GM12878 (cell line): ENCODE results near the gene SLC9A3. TPM values are rescaled to one million over a fixed set of nuclear protein-coding genes. Genes with fewer than 3 reads are reported as not detected.

Source experiments
- ATAC-seq: fragments of 200-7000 bp; cut with Tn5 transposase; 3 replicates; pipeline ENCODE4 v1.9.1; 2020; ENCODE audit warnings: mild to moderate bottlenecking, moderate library complexity
- BruUV-seq: library from RNA; stranded (reverse); fragments of 400-500 nt; replicated peaks from 2 replicates; lab custom pipeline; 2021; lab: Mats Ljungman, UMichigan
- CTCF ChIA-PET: fragments of 300-600 bp; sonication (Branson Sonifier 250); formaldehyde crosslinking; extraction: SDS; loops from one replicate; lab custom pipeline; 2021; ENCODE audit warnings: inconsistent platforms; lab: Yijun Ruan, JAX
- POLR2A ChIA-PET: fragments of 350-600 bp; formaldehyde crosslinking; extraction: SDS; loops from one replicate; lab custom pipeline; 2021; ENCODE audit warnings: inconsistent platforms; lab: Charles Lee
- RAD21 ChIA-PET: fragments of 300-600 bp; sonication (Branson Sonifier 250); formaldehyde crosslinking; loops from one replicate; lab custom pipeline; 2023; ENCODE audit warnings: antibody characterized with exemption; ENCODE audit not compliant: unreplicated experiment; lab: Charles Lee
- SMC1A ChIA-PET: fragments of 300-600 bp; sonication (Branson Sonifier 250); formaldehyde crosslinking; loops from one replicate; lab custom pipeline; 2023; ENCODE audit not compliant: unreplicated experiment, uncharacterized antibody; lab: Charles Lee
- DNase-seq: peaks from one replicate; pipeline ENCODE4 v3.0.0-alpha.2; 2011; ENCODE audit warnings: low read depth, low spot score
- FAIRE-seq: peaks from 3 replicates; lab custom pipeline; 2011; peaks lifted over from hg19 to GRCh38; lab: Jason Lieb, UNC
- H2AFZ ChIP-seq: 2 replicates; pipeline ENCODE4 v1.6.0; 2011; ENCODE audit warnings: low read depth, low read length, control low read depth; ENCODE audit not compliant: control insufficient read depth
- H3K27ac ChIP-seq: 2 replicates; pipeline ENCODE4 v1.5.1; 2011; ENCODE audit warnings: control low read depth; ENCODE audit not compliant: control insufficient read depth, insufficient read depth
- H3K27me3 ChIP-seq, 2 experiments: replicated peaks in 1 of 2; 2 replicates each; pipeline versions ENCODE4 v1.6.0 to v1.6.1; 2011; ENCODE audit warnings: low read length in 1 of 2; ENCODE audit not compliant: control insufficient read depth in 2 of 2, insufficient read depth in 2 of 2
- H3K36me3 ChIP-seq, 2 experiments: 2 replicates each; pipeline ENCODE4 v1.5.1; 2011; ENCODE audit warnings: low read length in 1 of 2; ENCODE audit not compliant: control insufficient read depth in 2 of 2, insufficient read depth in 2 of 2
- H3K4me1 ChIP-seq: 2 replicates; pipeline ENCODE4 v1.6.1; 2011; ENCODE audit warnings: mild to moderate bottlenecking, low read length, moderate library complexity, mixed read lengths; ENCODE audit not compliant: control insufficient read depth, insufficient read depth
- H3K4me2 ChIP-seq: 2 replicates; pipeline ENCODE4 v1.6.0; 2011; ENCODE audit warnings: control low read depth; ENCODE audit not compliant: control insufficient read depth, insufficient read depth
- H3K4me3 ChIP-seq: fragments of 200-600 bp; sonication (generic); 2 replicates; pipeline ENCODE4 v1.5.1; 2016
- H3K79me2 ChIP-seq: 2 replicates; pipeline ENCODE4 v1.6.0; 2011; ENCODE audit warnings: low read length; ENCODE audit not compliant: control insufficient read depth, insufficient read depth
- H3K9ac ChIP-seq: 2 replicates; pipeline ENCODE4 v1.8.0; 2011; ENCODE audit warnings: low read length, control low read depth, mixed read lengths; ENCODE audit not compliant: control insufficient read depth, insufficient read depth
- H3K9me3 ChIP-seq: replicated peaks from 3 replicates; pipeline ENCODE4 v1.5.1; 2011; ENCODE audit warnings: mild to moderate bottlenecking, low read length; ENCODE audit not compliant: control insufficient read depth, insufficient read depth
- H4K20me1 ChIP-seq: 2 replicates; pipeline ENCODE4 v1.6.0; 2011; ENCODE audit not compliant: control insufficient read depth, insufficient read depth
- EGR1 ChIP-seq, 2 experiments: IDR thresholded peaks; 1 replicate in 1 of 2; 2 replicates in 1 of 2; pipeline ENCODE4 v1.6.1; 2011 to 2012; ENCODE audit warnings: low read depth in 2 of 2, low read length in 2 of 2, borderline replicate concordance in 1 of 2, mild to moderate bottlenecking in 1 of 2, moderate library complexity in 1 of 2
- GABPA ChIP-seq: IDR thresholded peaks from 2 replicates; pipeline ENCODE4 v1.6.1; 2014; ENCODE audit warnings: antibody characterized with exemption, low read depth, mild to moderate bottlenecking, inconsistent platforms
- KDM1A ChIP-seq: fragments of 200-600 bp; sonication (generic); IDR thresholded peaks from 2 replicates; pipeline ENCODE4 v1.6.1; 2016; ENCODE audit warnings: borderline replicate concordance
- KLF5 ChIP-seq: fragments of 450-650 bp; IDR thresholded peaks from 2 replicates; pipeline ENCODE4 v1.6.1; 2014; ENCODE audit warnings: mild to moderate bottlenecking; ENCODE audit not compliant: partially characterized antibody
- POLR2AphosphoS2 ChIP-seq: IDR thresholded peaks from 2 replicates; pipeline ENCODE4 v1.6.1; 2011; ENCODE audit warnings: low read depth, mild to moderate bottlenecking, low read length, improper control_type of control experiment, moderate library complexity
- RUNX3 ChIP-seq: IDR thresholded peaks from 2 replicates; pipeline ENCODE4 v1.6.1; 2012; ENCODE audit warnings: low read length, inconsistent platforms
- SREBF2 ChIP-seq: IDR thresholded peaks from 2 replicates; pipeline ENCODE4 v1.6.1; 2012; ENCODE audit warnings: mild to moderate bottlenecking, low read length
- WRNIP1 ChIP-seq: IDR thresholded peaks from 2 replicates; pipeline ENCODE4 v1.6.1; 2011; ENCODE audit warnings: low read depth, low read length, improper control_type of control experiment, borderline replicate concordance
- WGBS: methylation state at CpG from one replicate; pipeline ENCODE4 v1.1.6; 2016; ENCODE audit warnings: low lambda C conversion rate; ENCODE audit not compliant: insufficient replicate concordance, insufficient coverage; ENCODE audit errors: missing lambda C conversion rate; 5-methylcytosine and 5-hydroxymethylcytosine counted together
- in situ Hi-C: fragments of 300-500 bp; cut with MboI; formaldehyde crosslinking; loops from 9 replicates; pipeline ENCODE4 v1.14.3; 2018; ENCODE audit warnings: mixed read lengths
- intact Hi-C: fragments of 100-400 bp; cut with micrococcal nuclease; formaldehyde crosslinking; loops from one replicate; pipeline ENCODE4 v1.14.2; 2022; ENCODE audit not compliant: unreplicated experiment
- polyA plus RNA-seq, 11 experiments: library from polyadenylated mRNA; depleted of rRNA in 4 of 11; unstranded in 6 of 11; stranded (reverse) in 5 of 11; fragments of >200 nt; fragmentation: Nextera tagmentation in 4 of 11; fragmentation: Illumina TruSeq in 1 of 11; extraction: Ambion mirVana in 4 of 11; extraction: Trizol in 1 of 11; gene quantifications; 1 replicate in 1 of 11; 2 replicates in 10 of 11; pipeline versions ENCODE4 v1.2.1 to v1.2.3, GENCODE V29; 2011 to 2016; ENCODE audit warnings: inconsistent platforms in 2 of 11, missing spikeins in 2 of 11, low read depth in 1 of 11
- total RNA-seq, 4 experiments: library from RNA; depleted of rRNA in 3 of 4; stranded (reverse); fragments of >200 nt in 3 of 4; fragmentation: Illumina TruSeq in 1 of 4; extraction: Trizol in 1 of 4; gene quantifications; 2 replicates each; pipeline versions ENCODE4 v1.2.1 to v1.2.3, GENCODE V29; 2013 to 2021
- TF ChIP-seq, protein P1 (sequence below): fragments of 450-650 bp; IDR thresholded peaks from 2 replicates; pipeline ENCODE4 v1.6.1; 2017; ENCODE audit warnings: mild to moderate bottlenecking, moderate library complexity
- TF ChIP-seq, protein P2 (sequence below), 3 experiments: IDR thresholded peaks in 2 of 3; conservative IDR thresholded peaks in 1 of 3; 2 replicates each; pipeline ENCODE4 v1.5.1; 2011; ENCODE audit warnings: low read depth in 3 of 3, low read length in 3 of 3, mild to moderate bottlenecking in 3 of 3, control low read depth in 2 of 3, moderate library complexity in 2 of 3, inconsistent platforms in 1 of 3, mixed read lengths in 1 of 3; ENCODE audit not compliant: control insufficient read depth in 2 of 3, insufficient read depth in 1 of 3; ENCODE audit errors: extremely low read depth in 1 of 3
- TF ChIP-seq, protein P3 (sequence below): fragments of 450-650 bp; IDR thresholded peaks from 2 replicates; pipeline ENCODE4 v1.6.1; 2014; ENCODE audit warnings: mild to moderate bottlenecking
- TF ChIP-seq, protein P4 (sequence below): IDR thresholded peaks from 2 replicates; pipeline ENCODE4 v1.6.1; 2012; ENCODE audit warnings: low read length, inconsistent platforms

Gene SLC9A3
- total and polyA plus RNA-seq, 10 of the 15 experiments (the other 5 are each of a cell fraction or from before 2014, with no cell fraction given): 0.04 to 5.2 (median 2.3) TPM; not detected in 1

DNA sequence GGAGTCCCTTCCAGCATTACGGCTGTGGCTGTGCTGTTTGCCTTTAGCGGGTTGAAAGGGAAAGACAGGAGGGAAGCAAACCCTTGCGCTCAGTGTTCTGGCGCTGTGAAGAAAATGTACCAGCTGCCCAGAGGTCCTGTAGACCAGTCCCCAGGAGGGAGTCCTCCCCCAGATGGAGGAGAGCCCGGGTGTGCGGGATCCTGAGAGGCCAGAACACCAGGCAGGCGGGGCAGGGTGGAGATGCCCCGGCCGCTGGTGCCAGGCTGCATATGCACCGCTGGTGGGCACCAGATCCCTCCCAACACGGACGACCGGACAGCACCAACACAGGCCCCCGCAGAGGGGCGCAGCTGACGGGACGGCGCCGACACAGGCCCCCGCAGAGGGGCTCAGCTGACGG is 37.2 kb upstream of the SLC9A3 start (continued):
- TF ChIP-seq, protein P1, sequence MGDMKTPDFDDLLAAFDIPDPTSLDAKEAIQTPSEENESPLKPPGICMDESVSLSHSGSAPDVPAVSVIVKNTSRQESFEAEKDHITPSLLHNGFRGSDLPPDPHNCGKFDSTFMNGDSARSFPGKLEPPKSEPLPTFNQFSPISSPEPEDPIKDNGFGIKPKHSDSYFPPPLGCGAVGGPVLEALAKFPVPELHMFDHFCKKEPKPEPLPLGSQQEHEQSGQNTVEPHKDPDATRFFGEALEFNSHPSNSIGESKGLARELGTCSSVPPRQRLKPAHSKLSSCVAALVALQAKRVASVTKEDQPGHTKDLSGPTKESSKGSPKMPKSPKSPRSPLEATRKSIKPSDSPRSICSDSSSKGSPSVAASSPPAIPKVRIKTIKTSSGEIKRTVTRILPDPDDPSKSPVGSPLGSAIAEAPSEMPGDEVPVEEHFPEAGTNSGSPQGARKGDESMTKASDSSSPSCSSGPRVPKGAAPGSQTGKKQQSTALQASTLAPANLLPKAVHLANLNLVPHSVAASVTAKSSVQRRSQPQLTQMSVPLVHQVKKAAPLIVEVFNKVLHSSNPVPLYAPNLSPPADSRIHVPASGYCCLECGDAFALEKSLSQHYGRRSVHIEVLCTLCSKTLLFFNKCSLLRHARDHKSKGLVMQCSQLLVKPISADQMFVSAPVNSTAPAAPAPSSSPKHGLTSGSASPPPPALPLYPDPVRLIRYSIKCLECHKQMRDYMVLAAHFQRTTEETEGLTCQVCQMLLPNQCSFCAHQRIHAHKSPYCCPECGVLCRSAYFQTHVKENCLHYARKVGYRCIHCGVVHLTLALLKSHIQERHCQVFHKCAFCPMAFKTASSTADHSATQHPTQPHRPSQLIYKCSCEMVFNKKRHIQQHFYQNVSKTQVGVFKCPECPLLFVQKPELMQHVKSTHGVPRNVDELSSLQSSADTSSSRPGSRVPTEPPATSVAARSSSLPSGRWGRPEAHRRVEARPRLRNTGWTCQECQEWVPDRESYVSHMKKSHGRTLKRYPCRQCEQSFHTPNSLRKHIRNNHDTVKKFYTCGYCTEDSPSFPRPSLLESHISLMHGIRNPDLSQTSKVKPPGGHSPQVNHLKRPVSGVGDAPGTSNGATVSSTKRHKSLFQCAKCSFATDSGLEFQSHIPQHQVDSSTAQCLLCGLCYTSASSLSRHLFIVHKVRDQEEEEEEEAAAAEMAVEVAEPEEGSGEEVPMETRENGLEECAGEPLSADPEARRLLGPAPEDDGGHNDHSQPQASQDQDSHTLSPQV: no peak
- TF ChIP-seq POLR2AphosphoS2 (no peak), RUNX3 (no peak)
- TF ChIP-seq, protein P2, sequence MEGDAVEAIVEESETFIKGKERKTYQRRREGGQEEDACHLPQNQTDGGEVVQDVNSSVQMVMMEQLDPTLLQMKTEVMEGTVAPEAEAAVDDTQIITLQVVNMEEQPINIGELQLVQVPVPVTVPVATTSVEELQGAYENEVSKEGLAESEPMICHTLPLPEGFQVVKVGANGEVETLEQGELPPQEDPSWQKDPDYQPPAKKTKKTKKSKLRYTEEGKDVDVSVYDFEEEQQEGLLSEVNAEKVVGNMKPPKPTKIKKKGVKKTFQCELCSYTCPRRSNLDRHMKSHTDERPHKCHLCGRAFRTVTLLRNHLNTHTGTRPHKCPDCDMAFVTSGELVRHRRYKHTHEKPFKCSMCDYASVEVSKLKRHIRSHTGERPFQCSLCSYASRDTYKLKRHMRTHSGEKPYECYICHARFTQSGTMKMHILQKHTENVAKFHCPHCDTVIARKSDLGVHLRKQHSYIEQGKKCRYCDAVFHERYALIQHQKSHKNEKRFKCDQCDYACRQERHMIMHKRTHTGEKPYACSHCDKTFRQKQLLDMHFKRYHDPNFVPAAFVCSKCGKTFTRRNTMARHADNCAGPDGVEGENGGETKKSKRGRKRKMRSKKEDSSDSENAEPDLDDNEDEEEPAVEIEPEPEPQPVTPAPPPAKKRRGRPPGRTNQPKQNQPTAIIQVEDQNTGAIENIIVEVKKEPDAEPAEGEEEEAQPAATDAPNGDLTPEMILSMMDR (IDR thresholded peaks at IDR 0.05 in 2 of 3, conservative IDR thresholded peaks at IDR 0.05 in 1 of 3; ENCODE audit: control insufficient read depth in 2 of 3, extremely low read depth in 1 of 3, insufficient read depth in 1 of 3, low read depth in 3 of 3, low read length in 3 of 3): no peak

DNA sequence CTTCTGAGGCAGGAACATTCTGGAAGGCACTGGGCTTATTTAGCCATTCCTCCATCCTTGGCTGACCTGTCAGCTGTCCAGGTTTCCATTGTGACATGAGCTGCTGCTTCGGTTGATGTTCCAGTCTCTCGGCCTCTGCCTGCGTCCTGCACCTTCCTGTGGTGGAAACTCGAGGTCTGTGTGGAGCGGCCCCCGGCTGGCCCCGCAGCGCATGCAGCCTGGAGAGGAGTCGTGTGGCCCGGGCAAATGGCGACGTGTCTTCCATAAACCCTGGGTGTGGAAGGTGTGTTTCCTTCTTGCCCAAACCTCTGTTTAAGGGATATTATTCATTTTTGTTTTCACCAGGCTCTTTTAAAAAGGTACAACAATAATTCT is 36.5 kb upstream of the SLC9A3 start:
- no peaks in the 10 kb centered on the region for H3K79me2 ChIP-seq
- no peak overlapping the region for H3K4me3 ChIP-seq
- BruUV-seq: no TSS peak
- FAIRE-seq (no peak), ATAC-seq (no peak), DNase-seq (no peak)
- H3K27me3 ChIP-seq: no peaks in the 10 kb centered on the region
- H2AFZ ChIP-seq: no peak overlapping the region
- no peaks in the 10 kb centered on the region for H4K20me1 ChIP-seq
- in situ Hi-C loops (no loop called here), intact Hi-C loops (no loop called here)
- ChIA-PET SMC1A (no interaction called here), RAD21 (no interaction called here), POLR2A (no interaction called here), CTCF (no interaction called here)
- H3K9me3 ChIP-seq: no peaks in the 10 kb centered on the region
- H3K9ac ChIP-seq: no peak overlapping the region
- no peaks in the 10 kb centered on the region for H3K36me3 ChIP-seq
- H3K4me1 ChIP-seq: no peaks in the 10 kb centered on the region
- no peak overlapping the region for H3K4me2 ChIP-seq
- no peak overlapping the region for H3K27ac ChIP-seq
- 57% methylated on average over 12 of the region's 12 CpGs for WGBS
- no peak for TF ChIP-seq WRNIP1
- no peak for TF ChIP-seq KLF5
- no peak for TF ChIP-seq KDM1A
- TF ChIP-seq, protein P3, sequence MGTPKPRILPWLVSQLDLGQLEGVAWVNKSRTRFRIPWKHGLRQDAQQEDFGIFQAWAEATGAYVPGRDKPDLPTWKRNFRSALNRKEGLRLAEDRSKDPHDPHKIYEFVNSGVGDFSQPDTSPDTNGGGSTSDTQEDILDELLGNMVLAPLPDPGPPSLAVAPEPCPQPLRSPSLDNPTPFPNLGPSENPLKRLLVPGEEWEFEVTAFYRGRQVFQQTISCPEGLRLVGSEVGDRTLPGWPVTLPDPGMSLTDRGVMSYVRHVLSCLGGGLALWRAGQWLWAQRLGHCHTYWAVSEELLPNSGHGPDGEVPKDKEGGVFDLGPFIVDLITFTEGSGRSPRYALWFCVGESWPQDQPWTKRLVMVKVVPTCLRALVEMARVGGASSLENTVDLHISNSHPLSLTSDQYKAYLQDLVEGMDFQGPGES: no peak
- TF ChIP-seq, protein P4, sequence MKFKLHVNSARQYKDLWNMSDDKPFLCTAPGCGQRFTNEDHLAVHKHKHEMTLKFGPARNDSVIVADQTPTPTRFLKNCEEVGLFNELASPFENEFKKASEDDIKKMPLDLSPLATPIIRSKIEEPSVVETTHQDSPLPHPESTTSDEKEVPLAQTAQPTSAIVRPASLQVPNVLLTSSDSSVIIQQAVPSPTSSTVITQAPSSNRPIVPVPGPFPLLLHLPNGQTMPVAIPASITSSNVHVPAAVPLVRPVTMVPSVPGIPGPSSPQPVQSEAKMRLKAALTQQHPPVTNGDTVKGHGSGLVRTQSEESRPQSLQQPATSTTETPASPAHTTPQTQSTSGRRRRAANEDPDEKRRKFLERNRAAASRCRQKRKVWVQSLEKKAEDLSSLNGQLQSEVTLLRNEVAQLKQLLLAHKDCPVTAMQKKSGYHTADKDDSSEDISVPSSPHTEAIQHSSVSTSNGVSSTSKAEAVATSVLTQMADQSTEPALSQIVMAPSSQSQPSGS: no peak
- no peak for TF ChIP-seq SREBF2
- TF ChIP-seq GABPA: no peak
- no peak for TF ChIP-seq EGR1 (IDR thresholded peaks at IDR 0.05; ENCODE audit: borderline replicate concordance in 1 of 2, low read depth in 2 of 2, low read length in 2 of 2)
